Liver (tissue), 3 donors: ENCODE data around the gene SPATS2L.

ENCODE experiments used
- CTCF ChIP-seq: fragments of 150-350 bp; IDR thresholded peaks from 2 replicates; pipeline ENCODE4 v1.5.1; 2017; ENCODE audit warnings: improper control_type of control experiment, low read depth, low read length; ENCODE audit not compliant: missing input control
- TF ChIP-seq, protein P1 (sequence below): IDR thresholded peaks from 2 replicates; pipeline ENCODE4 v1.6.1; 2016; ENCODE audit warnings: antibody characterized with exemption
- TF ChIP-seq, protein P2 (sequence below): IDR thresholded peaks from 2 replicates; pipeline ENCODE4 v1.6.1; 2016; ENCODE audit warnings: antibody characterized with exemption
- donor health status: healthy.
- donor health status: healthy.

GRCh38 chr2:200444530-200444929 lies 138.0 kb downstream of the SPATS2L start:
- no peak for TF ChIP-seq CTCF
- TF ChIP-seq, protein P1, sequence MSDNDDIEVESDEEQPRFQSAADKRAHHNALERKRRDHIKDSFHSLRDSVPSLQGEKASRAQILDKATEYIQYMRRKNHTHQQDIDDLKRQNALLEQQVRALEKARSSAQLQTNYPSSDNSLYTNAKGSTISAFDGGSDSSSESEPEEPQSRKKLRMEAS: no peak
- TF ChIP-seq, protein P2, sequence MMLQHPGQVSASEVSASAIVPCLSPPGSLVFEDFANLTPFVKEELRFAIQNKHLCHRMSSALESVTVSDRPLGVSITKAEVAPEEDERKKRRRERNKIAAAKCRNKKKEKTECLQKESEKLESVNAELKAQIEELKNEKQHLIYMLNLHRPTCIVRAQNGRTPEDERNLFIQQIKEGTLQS: no peak
